ENCODE data around the gene VKORC1L1. TPM values are rescaled to one million over a fixed set of nuclear protein-coding genes. Genes with fewer than 3 reads are reported as not detected.
"Not testable (repeated sequence)": the region's sequence is repeated elsewhere in the genome, so short reads cannot be mapped to it uniquely, and the experiment has no call there.

The VKORC1L1 gene
- total RNA-seq, 1 experiment from 2014 or later, result 16.9 TPM

GRCh38 chr7:65937296-65937695 is 64.4 kb downstream of the VKORC1L1 start:
- no peak for DNase-seq (ENCODE audit: low spot score)

- DNase-seq (ENCODE audit: low spot score), result no peak
These were observed 65.5 kb downstream of the VKORC1L1 start for GRCh38 chr7:65938336-65938895.

- not testable (repeated sequence) for DNase-seq (ENCODE audit: low spot score)
These were observed 72.9 kb downstream of the VKORC1L1 start for GRCh38 chr7:65945787-65946186.

- DNase-seq (ENCODE audit: low spot score), result peak; percentile 56
These were observed 74.0 kb downstream of the VKORC1L1 start for GRCh38 chr7:65946904-65947303.

- peak; percentile 41 for DNase-seq (ENCODE audit: low spot score)
These were observed 79.1 kb downstream of the VKORC1L1 start for GRCh38 chr7:65951837-65952578.

GRCh38 chr7:65953001-65953720 is 80.3 kb downstream of the VKORC1L1 start:
- no peak for DNase-seq (ENCODE audit: low spot score)

GRCh38 chr7:65953890-65954450 is 81.1 kb downstream of the VKORC1L1 start:
- no peak for DNase-seq (ENCODE audit: low spot score)

GRCh38 chr7:65955718-65956117 is 82.8 kb downstream of the VKORC1L1 start:
- DNase-seq (ENCODE audit: low spot score), result no peak

GRCh38 chr7:65960351-65961074 is 87.6 kb downstream of the VKORC1L1 start:
- no peak for DNase-seq (ENCODE audit: low spot score)

GRCh38 chr7:65962033-65962432 is 89.2 kb downstream of the VKORC1L1 start:
- no peak for DNase-seq (ENCODE audit: low spot score)

GRCh38 chr7:65964671-65965070 is 91.8 kb downstream of the VKORC1L1 start:
- DNase-seq (ENCODE audit: low spot score), result not testable (repeated sequence)

GRCh38 chr7:65966146-65966545 is 93.3 kb downstream of the VKORC1L1 start:
- no peak for DNase-seq (ENCODE audit: low spot score)

- DNase-seq (ENCODE audit: low spot score), result no peak
These were observed 94.7 kb downstream of the VKORC1L1 start for GRCh38 chr7:65967361-65968155.

GRCh38 chr7:65968256-65969185 is 95.6 kb downstream of the VKORC1L1 start:
- DNase-seq (ENCODE audit: low spot score), result no peak

- DNase-seq (ENCODE audit: low spot score), result no peak
These were observed 98.1 kb downstream of the VKORC1L1 start for GRCh38 chr7:65971021-65971420.

- no peak for DNase-seq (ENCODE audit: low spot score)
These were observed 100.1 kb downstream of the VKORC1L1 start for GRCh38 chr7:65972976-65973375.

- DNase-seq (ENCODE audit: low spot score), result no peak
These were observed 101.4 kb downstream of the VKORC1L1 start for GRCh38 chr7:65974191-65974801.

GRCh38 chr7:65974876-65975275 is 102.0 kb downstream of the VKORC1L1 start:
- DNase-seq (ENCODE audit: low spot score), result no peak

- DNase-seq (ENCODE audit: low spot score), result no peak
These were observed 103.1 kb downstream of the VKORC1L1 start for GRCh38 chr7:65975814-65976445.

All from H4 (cell line).